IMR-90 (cell line): ENCODE results near the gene RIPK3. TPM values are rescaled to one million over a fixed set of nuclear protein-coding genes. Genes with fewer than 3 reads are reported as not detected.

Experiments
- ATAC-seq: fragments of 200-7000 bp; cut with Tn5 transposase; 2 replicates; pipeline ENCODE4 v1.9.1; 2020; ENCODE audit warnings: low read depth, mild to moderate bottlenecking, moderate library complexity
- BruUV-seq: library from RNA; stranded (reverse); fragments of 400-500 nt; replicated peaks from 2 replicates; lab custom pipeline; 2021; lab: Mats Ljungman, UMichigan
- CTCF ChIA-PET: fragments of 300-600 bp; formaldehyde crosslinking; extraction: SDS; loops from one replicate; lab custom pipeline; 2021; ENCODE audit warnings: antibody characterized with exemption; lab: Yijun Ruan, JAX
- POLR2A ChIA-PET: fragments of 300-600 bp; sonication (Branson Sonifier 250); formaldehyde crosslinking; loops from one replicate; lab custom pipeline; 2022; ENCODE audit warnings: antibody characterized with exemption; ENCODE audit not compliant: unreplicated experiment; lab: Charles Lee
- DNase-seq: peaks from one replicate; pipeline ENCODE4 v3.0.0; 2013
- H2AFZ ChIP-seq: replicated peaks from 2 replicates; pipeline ENCODE3; 2013; ENCODE audit warnings: low read length, mild to moderate bottlenecking; ENCODE audit not compliant: poor library complexity
- H2AK5ac ChIP-seq: 2 replicates; pipeline ENCODE4 v1.6.1; 2013; ENCODE audit warnings: low read depth, low read length, inconsistent platforms
- H2AK9ac ChIP-seq: replicated peaks from 2 replicates; pipeline ENCODE3; 2013; ENCODE audit warnings: mild to moderate bottlenecking, low read depth, low read length, moderate library complexity; ENCODE audit not compliant: poor library complexity
- H2BK120ac ChIP-seq: 2 replicates; pipeline ENCODE4 v1.6.1; 2013; ENCODE audit warnings: low read depth, low read length, inconsistent platforms
- H2BK15ac ChIP-seq: 3 replicates; pipeline ENCODE4 v1.6.1; 2013; ENCODE audit warnings: low read depth, low read length, inconsistent platforms
- H2BK20ac ChIP-seq: 2 replicates; pipeline ENCODE4 v1.6.1; 2013; ENCODE audit warnings: low read depth, mild to moderate bottlenecking, inconsistent platforms, low read length, moderate library complexity
- H2BK5ac ChIP-seq: 2 replicates; pipeline ENCODE4 v1.6.1; 2013; ENCODE audit warnings: mild to moderate bottlenecking, low read depth, low read length, inconsistent platforms; ENCODE audit not compliant: poor library complexity, severe bottlenecking
- H3K14ac ChIP-seq: replicated peaks from 2 replicates; pipeline ENCODE4 v1.6.1; 2013; ENCODE audit warnings: low read depth, low read length, inconsistent platforms
- H3K18ac ChIP-seq: 2 replicates; pipeline ENCODE4 v1.6.1; 2013; ENCODE audit warnings: low read depth, low read length, control low read depth
- H3K23ac ChIP-seq: 2 replicates; pipeline ENCODE4 v1.6.1; 2013; ENCODE audit warnings: low read depth, low read length, inconsistent platforms
- H3K27ac ChIP-seq: 2 replicates; pipeline ENCODE4 v1.5.1; 2013; ENCODE audit warnings: mild to moderate bottlenecking, control low read depth, low read length; ENCODE audit not compliant: insufficient read depth
- H3K27me3 ChIP-seq: 2 replicates; pipeline ENCODE4 v1.6.1; 2013; ENCODE audit warnings: low read length; ENCODE audit not compliant: control insufficient read depth, insufficient read depth
- H3K36me3 ChIP-seq: 2 replicates; pipeline ENCODE4 v1.6.1; 2013; ENCODE audit warnings: low read length, mixed read lengths; ENCODE audit not compliant: control insufficient read depth, insufficient read depth
- H3K4ac ChIP-seq: 2 replicates; pipeline ENCODE4 v1.6.1; 2013; ENCODE audit warnings: low read depth, low read length, inconsistent platforms
- H3K4me1 ChIP-seq: 2 replicates; pipeline ENCODE4 v1.6.1; 2013; ENCODE audit warnings: low read length, mixed read lengths; ENCODE audit not compliant: control insufficient read depth, insufficient read depth
- H3K4me2 ChIP-seq: 2 replicates; pipeline ENCODE4 v1.6.1; 2013; ENCODE audit warnings: low read depth, mild to moderate bottlenecking, control low read depth, low read length, moderate library complexity
- H3K4me3 ChIP-seq: 2 replicates; pipeline ENCODE4 v1.5.1; 2013; ENCODE audit warnings: low read depth, mild to moderate bottlenecking, control low read depth, low read length, moderate library complexity; ENCODE audit not compliant: insufficient read depth
- H3K56ac ChIP-seq: 2 replicates; pipeline ENCODE4 v1.6.1; 2013; ENCODE audit warnings: low read length, inconsistent platforms; ENCODE audit not compliant: insufficient read depth; ENCODE audit errors: extremely low read depth
- H3K79me1 ChIP-seq, 2 experiments: 2 replicates each; pipeline ENCODE4 v1.6.1; 2013; ENCODE audit warnings: low read length in 2 of 2, inconsistent platforms in 1 of 2, low read depth in 1 of 2
- H3K9ac ChIP-seq: 2 replicates; pipeline ENCODE4 v1.6.1; 2013; ENCODE audit warnings: low read depth, low read length, control low read depth
- H3K9me1 ChIP-seq: 2 replicates; pipeline ENCODE4 v1.6.1; 2013; ENCODE audit warnings: low read length, inconsistent platforms; ENCODE audit not compliant: insufficient read depth
- H3K9me3 ChIP-seq: 2 replicates; pipeline ENCODE4 v1.6.1; 2013; ENCODE audit warnings: low read length; ENCODE audit not compliant: control insufficient read depth, insufficient read depth
- H4K20me1 ChIP-seq: 2 replicates; pipeline ENCODE4 v1.6.1; 2013; ENCODE audit warnings: low read length, inconsistent platforms; ENCODE audit not compliant: insufficient read depth
- H4K5ac ChIP-seq: 2 replicates; pipeline ENCODE4 v1.6.1; 2013; ENCODE audit warnings: mild to moderate bottlenecking, low read depth, low read length, control low read depth
- H4K8ac ChIP-seq, 2 experiments: 2 replicates each; pipeline ENCODE4 v1.6.1; 2013; ENCODE audit warnings: low read depth in 2 of 2, low read length in 2 of 2, control low read depth in 1 of 2, inconsistent platforms in 1 of 2
- H4K91ac ChIP-seq: 2 replicates; pipeline ENCODE4 v1.6.1; 2013; ENCODE audit warnings: low read depth, low read length, inconsistent platforms; ENCODE audit not compliant: insufficient read depth
- CTCF ChIP-seq: conservative IDR thresholded peaks from 2 replicates; pipeline ENCODE4 v1.5.1; 2012; ENCODE audit warnings: mild to moderate bottlenecking, low read depth, low read length, improper control_type of control experiment
- ELK1 ChIP-seq: fragments of 150-350 bp; IDR thresholded peaks from 2 replicates; pipeline ENCODE4 v1.6.1; 2016; ENCODE audit warnings: low read depth, mild to moderate bottlenecking, low read length, moderate library complexity, borderline replicate concordance
- FOS ChIP-seq: fragments of 150-350 bp; IDR thresholded peaks from 2 replicates; pipeline ENCODE4 v1.6.1; 2016; ENCODE audit warnings: low read depth, low read length
- MAFK ChIP-seq: IDR thresholded peaks from 2 replicates; pipeline ENCODE4 v1.6.1; 2012; ENCODE audit warnings: low read depth, low read length, improper control_type of control experiment
- NFE2L2 ChIP-seq: fragments of 150-350 bp; IDR thresholded peaks from 2 replicates; pipeline ENCODE4 v1.6.1; 2016; ENCODE audit warnings: low read depth, mild to moderate bottlenecking, low read length
- POLR2A ChIP-seq: IDR thresholded peaks from 2 replicates; pipeline ENCODE4 v1.6.1; 2012; ENCODE audit warnings: mild to moderate bottlenecking, low read depth, low read length
- RCOR1 ChIP-seq: IDR thresholded peaks from 2 replicates; pipeline ENCODE4 v1.6.1; 2012; ENCODE audit warnings: mild to moderate bottlenecking, low read length, improper control_type of control experiment; ENCODE audit not compliant: insufficient replicate concordance
- WGBS, 2 experiments: methylation state at CpG; one replicate each; pipeline versions ENCODE4 v1.1.5 to v1.1.7; 2013; ENCODE audit warnings: missing lambda C conversion rate in 2 of 2; ENCODE audit not compliant: insufficient read length in 1 of 2; ENCODE audit errors: extremely low coverage in 2 of 2; 5-methylcytosine and 5-hydroxymethylcytosine counted together
- dilution Hi-C: fragments of 300-500 bp; cut with HindIII; formaldehyde crosslinking; loops from one replicate; pipeline ENCODE4 v1.14.3; 2018; ENCODE audit warnings: low sequenced_read_pairs; ENCODE audit not compliant: unreplicated experiment
- in situ Hi-C: fragments of 300-500 bp; cut with MboI; formaldehyde crosslinking; loops from 3 replicates; pipeline ENCODE4 v1.14.3; 2019; ENCODE audit warnings: low sequenced_read_pairs, inconsistent platforms, mixed read lengths
- intact Hi-C: fragments of 100-400 bp; cut with micrococcal nuclease; formaldehyde crosslinking; loops from 2 replicates; pipeline ENCODE4 v1.10.0; 2022
- polyA plus RNA-seq, 3 experiments: library from polyadenylated mRNA; depleted of rRNA; stranded (reverse); fragments of >200 nt; gene quantifications; 2 replicates each; pipeline ENCODE4 v1.2.3, GENCODE V29; 2012; ENCODE audit warnings: low replicate concordance in 1 of 3
- total RNA-seq: library from RNA; depleted of rRNA; stranded (reverse); fragments of >200 nt; gene quantifications from 2 replicates; pipeline ENCODE4 v1.2.3, GENCODE V29; 2012

Gene RIPK3
- total and polyA plus RNA-seq, 2 of the 4 experiments (the other 2 are of a cell fraction) = 0.09 TPM; not detected in 1

- 0 out of 2 replicates have a peak, but pooled peaks have one; percentile 10 for TF ChIP-seq CTCF
Observed at GRCh38 chr14:24368562-24369252, 28.9 kb upstream of the RIPK3 start (continued).

GRCh38 chr14:24368212-24368561, 28.4 kb upstream of the RIPK3 start:
- ATAC-seq (0 out of 2 replicates have a peak, but pooled peaks have one; percentile 0), DNase-seq (no peak)
- peaks cover 12% of the 10 kb centered on the region for H3K4me1 ChIP-seq
- intact Hi-C loops = no loop called here
- H4K91ac ChIP-seq = peak overlapping the region; percentile 86
- H3K9me1 ChIP-seq = peaks cover 9% of the 10 kb centered on the region
- H4K5ac ChIP-seq = peak overlapping the region; percentile 66
- peak overlapping the region; percentile 89 for H2AFZ ChIP-seq
- peak overlapping the region; percentile 89 for H3K4ac ChIP-seq
- peaks cover 3 to 28% of the 10 kb centered on the region in 2 experiments; a peak in 3 of 4 replicates for H3K79me1 ChIP-seq
- H2BK20ac ChIP-seq = no peak overlapping the region
- in situ Hi-C loops = loop anchor here (10.0 kb wide), 1 partner anchor 67 kb away; no protein-coding TSS in a partner anchor
- H3K9ac ChIP-seq = peak overlapping the region; percentile 94
- peak overlapping the region; percentile 74 for H3K18ac ChIP-seq
- H3K4me2 ChIP-seq = peak overlapping the region; percentile 75
- H4K20me1 ChIP-seq = peaks cover 4% of the 10 kb centered on the region
- H2AK9ac ChIP-seq = peak overlapping the region; percentile 97
- peak overlapping the region; percentile 94 for H3K27ac ChIP-seq
- no TSS peak for BruUV-seq
- H2BK5ac ChIP-seq = peak overlapping the region; percentile 71
- H3K36me3 ChIP-seq = peaks cover 24% of the 10 kb centered on the region
- CTCF ChIA-PET = no interaction called here
- POLR2A ChIA-PET = no interaction called here
- TF ChIP-seq FOS (no peak), ELK1 (no peak), MAFK (no peak), POLR2A (peak; percentile 2; the same call in 1 of the 2 replicates), NFE2L2 (no peak), RCOR1 (no peak)
- peak overlapping the region; percentile 88 for H3K56ac ChIP-seq
- peak overlapping the region; percentile 74 for H3K14ac ChIP-seq
- peak overlapping the region; percentile 86 for H3K4me3 ChIP-seq
- peak overlapping the region; percentile 81 to 86; a peak in 3 of 4 replicates for H4K8ac ChIP-seq
- H2BK15ac ChIP-seq = peak overlapping the region; percentile 91; the same call in 1 of the 3 replicates
- no peaks in the 10 kb centered on the region for H3K9me3 ChIP-seq
- peak overlapping the region; percentile 56 for H2BK120ac ChIP-seq
- H2AK5ac ChIP-seq = peak overlapping the region; percentile 93; the same call in 1 of the 2 replicates
- dilution Hi-C loops = no loop called here
- 0% methylated on average over 5 of the region's 15 CpGs; no CpG with 5 or more reads in 1 of the 2 experiments for WGBS, 2 experiments
- no peak overlapping the region; the same call in 1 of the 2 replicates for H3K23ac ChIP-seq
- no peaks in the 10 kb centered on the region for H3K27me3 ChIP-seq
